Hepatocyte (in vitro differentiated cells): ENCODE results near the gene MTFR1L.

Experiments used
- EZH2phosphoT487 ChIP-seq: fragments of 200-600 bp; sonication (generic); IDR thresholded peaks from one replicate; pipeline ENCODE4 v1.6.1; 2018; ENCODE audit warnings: antibody characterized with exemption, mild to moderate bottlenecking, low read depth, moderate library complexity; ENCODE audit not compliant: unreplicated experiment, severe bottlenecking
- TF ChIP-seq, protein P1 (sequence below): fragments of 200-600 bp; sonication (generic); IDR thresholded peaks from 2 replicates; pipeline ENCODE4 v1.5.1; 2016; ENCODE audit warnings: antibody characterized with exemption, mild to moderate bottlenecking; ENCODE audit not compliant: poor library complexity

DNA sequence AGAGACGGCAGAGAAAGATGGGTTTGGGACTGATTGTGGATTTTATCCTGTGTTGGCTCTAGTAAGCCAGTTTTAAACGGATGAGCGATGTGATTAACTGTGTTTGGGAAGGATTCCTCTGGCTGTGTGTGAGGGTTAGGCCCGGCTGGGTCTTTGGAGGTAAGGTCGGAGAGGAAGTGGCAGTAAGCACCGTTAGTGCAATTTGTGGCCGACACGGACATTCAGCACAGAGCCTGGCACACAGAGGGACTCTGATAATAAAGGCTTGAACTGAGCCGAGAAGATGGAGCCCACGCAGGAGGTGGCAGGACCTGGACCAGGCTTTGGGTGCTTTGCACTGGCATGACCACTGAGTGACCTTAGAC, 1.3 kb downstream of the MTFR1L start:
- TF ChIP-seq, protein P1, sequence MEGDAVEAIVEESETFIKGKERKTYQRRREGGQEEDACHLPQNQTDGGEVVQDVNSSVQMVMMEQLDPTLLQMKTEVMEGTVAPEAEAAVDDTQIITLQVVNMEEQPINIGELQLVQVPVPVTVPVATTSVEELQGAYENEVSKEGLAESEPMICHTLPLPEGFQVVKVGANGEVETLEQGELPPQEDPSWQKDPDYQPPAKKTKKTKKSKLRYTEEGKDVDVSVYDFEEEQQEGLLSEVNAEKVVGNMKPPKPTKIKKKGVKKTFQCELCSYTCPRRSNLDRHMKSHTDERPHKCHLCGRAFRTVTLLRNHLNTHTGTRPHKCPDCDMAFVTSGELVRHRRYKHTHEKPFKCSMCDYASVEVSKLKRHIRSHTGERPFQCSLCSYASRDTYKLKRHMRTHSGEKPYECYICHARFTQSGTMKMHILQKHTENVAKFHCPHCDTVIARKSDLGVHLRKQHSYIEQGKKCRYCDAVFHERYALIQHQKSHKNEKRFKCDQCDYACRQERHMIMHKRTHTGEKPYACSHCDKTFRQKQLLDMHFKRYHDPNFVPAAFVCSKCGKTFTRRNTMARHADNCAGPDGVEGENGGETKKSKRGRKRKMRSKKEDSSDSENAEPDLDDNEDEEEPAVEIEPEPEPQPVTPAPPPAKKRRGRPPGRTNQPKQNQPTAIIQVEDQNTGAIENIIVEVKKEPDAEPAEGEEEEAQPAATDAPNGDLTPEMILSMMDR: no peak
- no peak for TF ChIP-seq EZH2phosphoT487
